ENCODE measurements around the gene NOPCHAP1.

- TF ChIP-seq, protein P1, sequence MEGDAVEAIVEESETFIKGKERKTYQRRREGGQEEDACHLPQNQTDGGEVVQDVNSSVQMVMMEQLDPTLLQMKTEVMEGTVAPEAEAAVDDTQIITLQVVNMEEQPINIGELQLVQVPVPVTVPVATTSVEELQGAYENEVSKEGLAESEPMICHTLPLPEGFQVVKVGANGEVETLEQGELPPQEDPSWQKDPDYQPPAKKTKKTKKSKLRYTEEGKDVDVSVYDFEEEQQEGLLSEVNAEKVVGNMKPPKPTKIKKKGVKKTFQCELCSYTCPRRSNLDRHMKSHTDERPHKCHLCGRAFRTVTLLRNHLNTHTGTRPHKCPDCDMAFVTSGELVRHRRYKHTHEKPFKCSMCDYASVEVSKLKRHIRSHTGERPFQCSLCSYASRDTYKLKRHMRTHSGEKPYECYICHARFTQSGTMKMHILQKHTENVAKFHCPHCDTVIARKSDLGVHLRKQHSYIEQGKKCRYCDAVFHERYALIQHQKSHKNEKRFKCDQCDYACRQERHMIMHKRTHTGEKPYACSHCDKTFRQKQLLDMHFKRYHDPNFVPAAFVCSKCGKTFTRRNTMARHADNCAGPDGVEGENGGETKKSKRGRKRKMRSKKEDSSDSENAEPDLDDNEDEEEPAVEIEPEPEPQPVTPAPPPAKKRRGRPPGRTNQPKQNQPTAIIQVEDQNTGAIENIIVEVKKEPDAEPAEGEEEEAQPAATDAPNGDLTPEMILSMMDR (IDR thresholded peaks at IDR 0.05): no peak
- no peak for TF ChIP-seq POLR2A (IDR thresholded peaks at IDR 0.05)
These were observed 10.4 kb upstream of the NOPCHAP1 start for GRCh38 chr12:104975587-104976343.
